SH-SY5Y (cell line): ENCODE measurements around the gene ZNF473.

ENCODE experiments used
- GATA2 ChIP-seq: IDR thresholded peaks from 2 replicates; pipeline ENCODE4 v1.6.1; 2011; ENCODE audit warnings: mild to moderate bottlenecking, low read depth, low read length
- GATA3 ChIP-seq: IDR thresholded peaks from 2 replicates; pipeline ENCODE4 v1.6.1; 2011; ENCODE audit warnings: low read depth, mild to moderate bottlenecking, low read length, moderate library complexity

ZNF473 gene

GRCh38 chr19:49999371-50000010, 26.3 kb upstream of the ZNF473 start:
- no peak for TF ChIP-seq GATA3
- TF ChIP-seq GATA2: no peak

GRCh38 chr19:50000038-50000840, 25.6 kb upstream of the ZNF473 start:
- no peak for TF ChIP-seq GATA2
- no peak for TF ChIP-seq GATA3

- no peak for TF ChIP-seq GATA3
Measured at GRCh38 chr19:50000841-50001557, 24.8 kb upstream of the ZNF473 start.

GRCh38 chr19:50001775-50002174, 24.0 kb upstream of the ZNF473 start:
- TF ChIP-seq GATA3 (no peak), GATA2 (no peak)

GRCh38 chr19:50002386-50002960, 23.3 kb upstream of the ZNF473 start:
- TF ChIP-seq GATA2 (no peak), GATA3 (no peak)

- TF ChIP-seq GATA2: no peak
Measured at GRCh38 chr19:50003254-50003788, 22.5 kb upstream of the ZNF473 start.

GRCh38 chr19:50003810-50004419, 21.9 kb upstream of the ZNF473 start:
- no peak for TF ChIP-seq GATA2

GRCh38 chr19:50005428-50005827, 20.4 kb upstream of the ZNF473 start:
- no peak for TF ChIP-seq GATA3
- no peak for TF ChIP-seq GATA2

GRCh38 chr19:50007170-50007569, 18.6 kb upstream of the ZNF473 start:
- TF ChIP-seq GATA3 (no peak), GATA2 (no peak)

- TF ChIP-seq GATA3: no peak
- TF ChIP-seq GATA2: no peak
Measured at GRCh38 chr19:50007947-50008346, 17.9 kb upstream of the ZNF473 start.

- TF ChIP-seq GATA3 (no peak), GATA2 (no peak)
Measured at GRCh38 chr19:50008532-50008931, 17.3 kb upstream of the ZNF473 start.

GRCh38 chr19:50016225-50016807, 9.5 kb upstream of the ZNF473 start:
- TF ChIP-seq GATA2 (no peak), GATA3 (no peak)

GRCh38 chr19:50020481-50020880, 5.3 kb upstream of the ZNF473 start:
- TF ChIP-seq GATA3 (no peak), GATA2 (no peak)

- no peak for TF ChIP-seq GATA2
- no peak for TF ChIP-seq GATA3
Measured at GRCh38 chr19:50022823-50023222, 3.0 kb upstream of the ZNF473 start.

- TF ChIP-seq GATA3: no peak
- no peak for TF ChIP-seq GATA2
Measured at GRCh38 chr19:50024719-50025021, 1.1 kb upstream of the ZNF473 start.
